Cardiac fibroblast (primary cell): ENCODE measurements around the gene UNC13C.

ENCODE experiments used
- DNase-seq, 2 donors: peaks; one replicate each; pipeline versions ENCODE4 v3.0.0 to v3.0.0-alpha.2; 2010; ENCODE audit warnings: low read depth in 2 of 2
- H3K4me3 ChIP-seq, 2 donors: replicated peaks in 1 of 2; 1 replicate in 1 of 2; 2 replicates in 1 of 2; pipeline ENCODE4 v1.5.1; 2011; ENCODE audit warnings: low read depth in 2 of 2, low read length in 2 of 2, mild to moderate bottlenecking in 2 of 2, moderate library complexity in 1 of 2
- TF ChIP-seq, protein P1 (sequence below): IDR thresholded peaks from one replicate; pipeline ENCODE4 v1.5.1; 2011; ENCODE audit warnings: low read depth, mild to moderate bottlenecking, low read length, inconsistent platforms

UNC13C gene

DNA sequence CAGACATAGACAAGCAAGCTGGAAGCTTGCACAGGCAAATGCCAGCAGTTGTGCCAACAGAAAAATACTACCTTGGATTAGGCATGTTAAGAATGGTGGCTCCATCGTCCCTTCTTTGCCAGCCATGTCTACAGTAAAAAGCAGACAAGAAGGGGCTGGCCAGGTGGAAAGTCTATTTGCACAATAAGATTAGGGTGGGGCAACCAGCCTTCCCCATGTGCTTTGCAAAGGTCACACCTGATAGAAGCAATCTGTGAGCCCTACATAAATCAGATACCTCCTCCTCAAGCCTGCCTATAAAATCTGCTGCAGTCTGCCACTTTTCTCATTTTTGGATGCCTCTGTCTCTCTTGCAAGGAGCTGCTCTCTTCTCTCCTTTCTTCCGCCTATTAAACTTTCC is 662.6 kb downstream of the UNC13C start:
- no peak overlapping the region for H3K4me3 ChIP-seq
- no peak for DNase-seq
- TF ChIP-seq, protein P1, sequence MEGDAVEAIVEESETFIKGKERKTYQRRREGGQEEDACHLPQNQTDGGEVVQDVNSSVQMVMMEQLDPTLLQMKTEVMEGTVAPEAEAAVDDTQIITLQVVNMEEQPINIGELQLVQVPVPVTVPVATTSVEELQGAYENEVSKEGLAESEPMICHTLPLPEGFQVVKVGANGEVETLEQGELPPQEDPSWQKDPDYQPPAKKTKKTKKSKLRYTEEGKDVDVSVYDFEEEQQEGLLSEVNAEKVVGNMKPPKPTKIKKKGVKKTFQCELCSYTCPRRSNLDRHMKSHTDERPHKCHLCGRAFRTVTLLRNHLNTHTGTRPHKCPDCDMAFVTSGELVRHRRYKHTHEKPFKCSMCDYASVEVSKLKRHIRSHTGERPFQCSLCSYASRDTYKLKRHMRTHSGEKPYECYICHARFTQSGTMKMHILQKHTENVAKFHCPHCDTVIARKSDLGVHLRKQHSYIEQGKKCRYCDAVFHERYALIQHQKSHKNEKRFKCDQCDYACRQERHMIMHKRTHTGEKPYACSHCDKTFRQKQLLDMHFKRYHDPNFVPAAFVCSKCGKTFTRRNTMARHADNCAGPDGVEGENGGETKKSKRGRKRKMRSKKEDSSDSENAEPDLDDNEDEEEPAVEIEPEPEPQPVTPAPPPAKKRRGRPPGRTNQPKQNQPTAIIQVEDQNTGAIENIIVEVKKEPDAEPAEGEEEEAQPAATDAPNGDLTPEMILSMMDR, result no peak

DNA sequence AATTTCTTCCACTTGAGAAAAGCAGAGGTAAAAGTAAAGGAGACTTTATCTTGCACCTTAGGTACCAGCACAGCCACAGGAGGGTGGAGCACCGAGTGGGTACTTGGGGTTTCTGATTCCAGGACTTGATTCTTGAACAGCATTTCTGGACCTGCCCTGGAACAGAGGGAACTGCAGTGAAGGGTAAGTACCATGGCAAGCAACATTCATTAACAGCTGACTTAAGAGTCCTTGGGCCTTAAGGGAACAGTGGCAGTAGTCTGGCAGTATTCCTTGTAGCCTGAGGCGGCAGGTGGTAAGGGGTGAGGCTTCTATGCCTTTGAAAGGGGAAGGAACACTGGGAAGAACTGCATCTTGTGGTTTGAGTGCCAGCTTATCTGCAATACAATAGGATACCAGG is 666.6 kb downstream of the UNC13C start:
- TF ChIP-seq, protein P1, result no peak
- DNase-seq, result no peak
- H3K4me3 ChIP-seq, result no peak overlapping the region

DNA sequence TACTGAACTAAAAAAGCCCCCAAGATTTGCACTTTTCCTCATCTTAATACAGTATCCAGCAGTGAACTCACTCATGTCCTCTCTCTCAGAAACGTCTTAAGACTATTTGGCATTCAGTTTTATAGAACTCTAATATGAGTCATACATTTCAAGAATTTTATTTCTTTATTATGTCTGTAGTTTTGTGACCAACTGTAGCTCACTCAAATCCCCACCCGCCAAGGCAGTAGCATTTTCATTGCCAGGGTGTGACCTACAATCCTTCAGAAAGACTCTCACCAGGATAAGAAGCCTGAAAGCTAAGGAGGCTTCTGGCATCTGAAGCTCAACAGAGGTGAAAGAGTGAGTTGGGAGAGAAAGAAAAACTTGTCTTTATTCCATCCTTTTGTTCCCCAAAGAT is 681.4 kb downstream of the UNC13C start:
- DNase-seq, result no peak
- no peak overlapping the region for H3K4me3 ChIP-seq
- TF ChIP-seq, protein P1, result no peak

DNA sequence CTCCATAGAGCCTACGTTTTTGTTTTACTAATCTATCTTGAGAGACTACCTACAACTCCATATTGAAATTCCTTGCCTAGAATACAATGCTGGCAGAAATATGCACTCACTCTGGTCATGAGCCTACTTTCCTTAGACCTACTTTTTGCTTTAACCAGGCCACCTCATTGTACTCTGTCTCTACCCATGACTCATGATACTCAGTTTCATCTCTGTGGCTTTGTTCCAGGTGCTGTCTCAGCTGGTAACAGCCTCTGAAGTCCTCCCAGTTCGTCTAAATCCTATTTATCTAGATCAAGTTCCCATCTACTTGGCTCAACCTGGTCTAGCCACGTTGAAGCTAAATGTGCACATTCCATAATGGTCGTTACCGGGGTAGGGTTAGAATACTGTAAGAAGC is 682.1 kb downstream of the UNC13C start:
- TF ChIP-seq, protein P1, result no peak
- H3K4me3 ChIP-seq, result no peak overlapping the region

DNA sequence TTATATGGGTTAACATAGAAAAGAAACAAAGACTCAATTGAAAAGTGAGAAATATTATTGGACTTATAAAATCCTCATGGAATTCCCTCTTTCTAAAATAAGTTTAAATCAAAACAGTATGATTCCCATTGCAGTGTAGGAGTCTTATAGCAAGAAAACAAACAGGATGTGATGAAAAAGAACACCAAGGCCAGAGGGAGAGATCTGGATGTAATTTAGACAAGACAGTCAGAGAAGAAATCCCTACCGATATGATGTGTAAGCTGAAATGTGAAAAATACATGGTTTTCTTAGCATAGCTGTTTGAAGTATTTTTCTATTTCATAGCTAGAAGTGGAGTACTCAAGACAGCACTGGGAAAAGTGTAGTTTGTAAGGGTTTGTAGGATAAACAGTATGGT is 697.0 kb downstream of the UNC13C start:
- DNase-seq, result no peak
- no peak overlapping the region for H3K4me3 ChIP-seq
- TF ChIP-seq, protein P1, result no peak

More for the DNA sequence above, 682.1 kb downstream of the UNC13C start:
- no peak for DNase-seq

DNA sequence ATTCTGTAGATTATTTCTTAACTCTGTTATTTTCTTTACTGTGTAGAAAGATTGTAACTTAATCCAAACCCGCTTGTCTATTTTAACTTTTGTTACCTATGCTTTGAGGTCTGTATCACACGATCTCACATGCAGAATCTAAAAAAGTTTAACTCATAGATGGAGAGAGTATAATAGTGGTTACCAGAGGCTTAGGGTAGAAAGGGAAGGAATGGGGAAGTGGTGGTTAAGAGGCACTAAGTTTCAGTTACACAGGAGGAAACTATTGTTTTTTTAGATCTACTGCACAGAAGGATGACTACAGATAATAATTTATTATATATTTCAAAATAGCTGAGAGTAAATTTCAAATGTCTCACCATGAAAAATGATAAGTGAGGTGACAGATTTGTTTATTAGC is 703.3 kb downstream of the UNC13C start:
- TF ChIP-seq, protein P1, result no peak
- no peak overlapping the region for H3K4me3 ChIP-seq
- no peak for DNase-seq
